CD14-positive monocyte (primary cell): ENCODE measurements around the gene MRPL54. TPM values are rescaled to one million over a fixed set of nuclear protein-coding genes. Genes with fewer than 3 reads are reported as not detected.

Source experiments
- DNase-seq, 3 donors: peaks; one replicate each; pipeline ENCODE4 v3.0.0-alpha.2; 2011 to 2022
- H2AFZ ChIP-seq: 2 replicates; pipeline ENCODE4 v1.6.0; 2012; ENCODE audit warnings: mild to moderate bottlenecking, low read depth, low read length, inconsistent platforms; ENCODE audit not compliant: insufficient read depth, poor library complexity, severe bottlenecking
- H3K27ac ChIP-seq, 2 donors: 1 replicate in 1 of 2; 2 replicates in 1 of 2; pipeline ENCODE4 v1.5.1; 2012 to 2013; ENCODE audit warnings: low read length in 2 of 2, control low read depth in 1 of 2, inconsistent platforms in 1 of 2, low read depth in 1 of 2, mild to moderate bottlenecking in 1 of 2
- H3K27me3 ChIP-seq, 2 donors: one replicate each; pipeline versions ENCODE4 v1.6.0 to v1.6.1; 2011 to 2013; ENCODE audit warnings: low read length in 2 of 2; ENCODE audit not compliant: control insufficient read depth in 2 of 2, insufficient read depth in 2 of 2
- H3K36me3 ChIP-seq, 2 donors: replicated peaks in 1 of 2; 1 replicate in 1 of 2; 2 replicates in 1 of 2; pipeline versions ENCODE4 v1.5.1 to v1.6.1; 2012 to 2013; ENCODE audit warnings: low read length in 2 of 2, control low read depth in 1 of 2, inconsistent platforms in 1 of 2, mild to moderate bottlenecking in 1 of 2; ENCODE audit not compliant: insufficient read depth in 2 of 2, control insufficient read depth in 1 of 2
- H3K4me1 ChIP-seq, 2 donors: 1 replicate in 1 of 2; 2 replicates in 1 of 2; pipeline versions ENCODE4 v1.5.1 to v1.6.1; 2012 to 2013; ENCODE audit warnings: low read length in 2 of 2, control low read depth in 1 of 2, inconsistent platforms in 1 of 2, mild to moderate bottlenecking in 1 of 2, moderate library complexity in 1 of 2; ENCODE audit not compliant: insufficient read depth in 2 of 2, control insufficient read depth in 1 of 2
- H3K4me2 ChIP-seq: replicated peaks from 2 replicates; pipeline ENCODE3; 2012; ENCODE audit warnings: low read length, moderate library complexity, mild to moderate bottlenecking; ENCODE audit not compliant: poor library complexity, severe bottlenecking; ENCODE audit errors: extremely low read depth
- H3K4me3 ChIP-seq, 3 experiments: fragments of 200-600 bp in 1 of 3; sonication (generic) in 1 of 3; replicated peaks in 1 of 3; 1 replicate in 2 of 3; 2 replicates in 1 of 3; pipeline ENCODE4 v1.5.1; 2011 to 2013; ENCODE audit warnings: low read length in 3 of 3, mild to moderate bottlenecking in 3 of 3, control low read depth in 2 of 3, low read depth in 2 of 3, inconsistent platforms in 1 of 3, moderate library complexity in 1 of 3
- H3K79me2 ChIP-seq: 2 replicates; pipeline ENCODE4 v1.6.0; 2012; ENCODE audit warnings: mild to moderate bottlenecking, control low read depth, inconsistent platforms, low read length, moderate library complexity; ENCODE audit not compliant: insufficient read depth
- H3K9ac ChIP-seq: 2 replicates; pipeline ENCODE4 v1.6.0; 2017; ENCODE audit warnings: low read length, mild to moderate bottlenecking; ENCODE audit not compliant: insufficient read depth, poor library complexity, severe bottlenecking
- H3K9me3 ChIP-seq, 2 donors: replicated peaks in 1 of 2; 1 replicate in 1 of 2; 2 replicates in 1 of 2; pipeline versions ENCODE4 v1.5.1 to v1.6.1; 2012 to 2013; ENCODE audit warnings: low read length in 2 of 2, control low read depth in 1 of 2; ENCODE audit not compliant: control insufficient read depth in 1 of 2, insufficient read depth in 1 of 2
- H4K20me1 ChIP-seq: 2 replicates; pipeline ENCODE4 v1.6.0; 2012; ENCODE audit warnings: mild to moderate bottlenecking, low read length, control low read depth, moderate library complexity; ENCODE audit not compliant: insufficient read depth
- H3K27ac Mint-ChIP-seq, 7 donors: one replicate each; pipeline ENCODE4 v1.8.0; 2020; ENCODE audit warnings: mild to moderate bottlenecking in 7 of 7, mixed read lengths in 7 of 7, moderate library complexity in 6 of 7, inconsistent platforms in 2 of 7
- H3K27me3 Mint-ChIP-seq, 3 donors: one replicate each; pipeline ENCODE4 v1.8.0; 2021 to 2022; ENCODE audit warnings: low read depth in 3 of 3, mild to moderate bottlenecking in 3 of 3, mixed read lengths in 3 of 3, moderate library complexity in 3 of 3, inconsistent platforms in 1 of 3
- H3K36me3 Mint-ChIP-seq, 2 donors: one replicate each; pipeline ENCODE4 v1.8.0; 2020; ENCODE audit warnings: mixed read lengths in 2 of 2, inconsistent platforms in 1 of 2, mild to moderate bottlenecking in 1 of 2
- H3K4me1 Mint-ChIP-seq: one replicate; pipeline ENCODE4 v1.8.0; 2020; ENCODE audit warnings: mild to moderate bottlenecking, mixed read lengths
- H3K4me3 Mint-ChIP-seq, 2 donors: one replicate each; pipeline ENCODE4 v1.8.0; 2020; ENCODE audit warnings: mild to moderate bottlenecking in 2 of 2, mixed read lengths in 2 of 2, moderate library complexity in 1 of 2
- H3K9me3 Mint-ChIP-seq, 7 donors: one replicate each; pipeline ENCODE4 v1.8.0; 2020 to 2022; ENCODE audit warnings: mixed read lengths in 7 of 7, mild to moderate bottlenecking in 6 of 7, moderate library complexity in 6 of 7, inconsistent platforms in 2 of 7
- CTCF ChIP-seq: fragments of 200-600 bp; IDR thresholded peaks from one replicate; pipeline ENCODE4 v1.8.0; 2022; ENCODE audit warnings: antibody characterized with exemption, mild to moderate bottlenecking
- WGBS: methylation state at CpG from one replicate; pipeline ENCODE4 v1.1.5; 2013; ENCODE audit warnings: missing lambda C conversion rate; ENCODE audit not compliant: insufficient coverage; 5-methylcytosine and 5-hydroxymethylcytosine counted together
- intact Hi-C, 2 donors: fragments of 100-400 bp; cut with micrococcal nuclease; formaldehyde crosslinking; loops; one replicate each; pipeline versions ENCODE4 v1.15.0 to v1.15.1; 2023
- polyA plus RNA-seq, 3 donors: library from polyadenylated mRNA; depleted of rRNA in 1 of 3; unstranded in 2 of 3; stranded (reverse) in 1 of 3; fragments of 300-500 nt in 2 of 3; fragments of >200 nt in 1 of 3; fragmentation: Illumina TruSeq in 2 of 3; gene quantifications; 1 replicate in 2 of 3; 2 replicates in 1 of 3; pipeline ENCODE4 v1.2.3, GENCODE V29; 2012 to 2021

MRPL54 gene
- polyA plus RNA-seq, 3 donors: 39.9 to 133 (median 115) TPM

GRCh38 chr19:3723883-3724282, 38.6 kb upstream of the MRPL54 start:
- DNase-seq: no peak
- intact Hi-C loops: no loop called here
- Histone ChIP-seq H2AFZ (no peak overlapping the region), H3K4me2 (no peak overlapping the region), H4K20me1 (no peaks in the 10 kb centered on the region), H3K4me3 (no peak overlapping the region), H3K9me3 (peaks cover 9 to 14% of the 10 kb centered on the region in 2 donors), H3K4me1 (peaks cover 5 to 10% of the 10 kb centered on the region in 2 donors), H3K27ac (no peak overlapping the region), H3K27me3 (peaks cover 29 to 46% of the 10 kb centered on the region in 2 donors), H3K36me3 (no peaks in the 10 kb centered on the region), H3K79me2 (no peaks in the 10 kb centered on the region), H3K9ac (no peak overlapping the region)
- 76% methylated on average over 3 of the region's 8 CpGs for WGBS
- no peak overlapping the region for H3K4me3 Mint-ChIP-seq
- H3K9me3 Mint-ChIP-seq: peaks cover 0 to 14% (median 11%) of the 10 kb centered on the region in 7 donors
- H3K27me3 Mint-ChIP-seq: peaks cover 46 to 72% (median 50%) of the 10 kb centered on the region in 3 donors
- no peak overlapping the region for H3K27ac Mint-ChIP-seq
- TF ChIP-seq CTCF: no peak
- peaks cover 2 to 3% of the 10 kb centered on the region in 2 donors for H3K36me3 Mint-ChIP-seq
- peaks cover 3% of the 10 kb centered on the region for H3K4me1 Mint-ChIP-seq

GRCh38 chr19:3725121-3725520, 37.4 kb upstream of the MRPL54 start:
- Histone ChIP-seq H3K27me3 (peaks cover 26 to 36% of the 10 kb centered on the region in 2 donors), H3K27ac (no peak overlapping the region), H3K79me2 (no peaks in the 10 kb centered on the region), H3K4me1 (peaks cover 5 to 10% of the 10 kb centered on the region in 2 donors), H3K4me2 (no peak overlapping the region), H3K4me3 (no peak overlapping the region), H4K20me1 (no peaks in the 10 kb centered on the region), H3K9ac (no peak overlapping the region), H3K36me3 (no peaks in the 10 kb centered on the region), H2AFZ (no peak overlapping the region), H3K9me3 (peaks cover 9 to 14% of the 10 kb centered on the region in 2 donors)
- H3K27ac Mint-ChIP-seq: peak overlapping the region in 1 of 7 donors; percentile 20
- peaks cover 0 to 14% (median 11%) of the 10 kb centered on the region in 7 donors for H3K9me3 Mint-ChIP-seq
- TF ChIP-seq CTCF: no peak
- peaks cover 3% of the 10 kb centered on the region for H3K4me1 Mint-ChIP-seq
- peaks cover 41 to 60% (median 41%) of the 10 kb centered on the region in 3 donors for H3K27me3 Mint-ChIP-seq
- DNase-seq: no peak
- H3K4me3 Mint-ChIP-seq: peak overlapping the region in 1 of 2 donors; percentile 40
- peaks cover 2 to 3% of the 10 kb centered on the region in 2 donors for H3K36me3 Mint-ChIP-seq
- intact Hi-C loops: no loop called here
- WGBS: 86% methylated on average over 1 of the region's 3 CpGs
